Spleen (tissue), 11 donors: Measurements from ENCODE around the gene TBCEL. TPM values are rescaled to one million over a fixed set of nuclear protein-coding genes. Genes with fewer than 3 reads are reported as not detected.

Experiments
- DNase-seq: peaks from one replicate; pipeline ENCODE4 v3.0.0-alpha.2; 2020
- H3K27ac ChIP-seq, 8 donors: fragments of 200-600 bp; sonication (generic) in 7 of 8; 1 replicate in 4 of 8; 2 replicates in 4 of 8; pipeline versions ENCODE4 v1.5.0 to v1.8.0; 2016 to 2021; ENCODE audit warnings: inconsistent platforms in 4 of 8, mild to moderate bottlenecking in 4 of 8, moderate library complexity in 1 of 8
- H3K27me3 ChIP-seq, 7 donors: fragments of 200-600 bp; sonication (generic) in 6 of 7; replicated peaks in 1 of 7; 1 replicate in 4 of 7; 2 replicates in 3 of 7; pipeline versions ENCODE4 v1.5.0 to v1.8.0; 2016 to 2021; ENCODE audit warnings: inconsistent platforms in 3 of 7, mild to moderate bottlenecking in 1 of 7
- H3K36me3 ChIP-seq, 6 donors: fragments of 200-600 bp; sonication (generic) in 5 of 6; 1 replicate in 4 of 6; 2 replicates in 2 of 6; pipeline versions ENCODE4 v1.5.0 to v1.8.0; 2016 to 2021; ENCODE audit warnings: inconsistent platforms in 2 of 6
- H3K4me1 ChIP-seq, 6 donors: fragments of 200-600 bp; sonication (generic) in 5 of 6; 1 replicate in 3 of 6; 2 replicates in 3 of 6; pipeline versions ENCODE4 v1.5.0 to v1.8.0; 2016 to 2021; ENCODE audit warnings: inconsistent platforms in 3 of 6
- H3K4me3 ChIP-seq, 8 donors: fragments of 200-600 bp; sonication (generic) in 7 of 8; 1 replicate in 4 of 8; 2 replicates in 4 of 8; pipeline versions ENCODE4 v1.5.0 to v1.8.0; 2016 to 2021; ENCODE audit warnings: inconsistent platforms in 4 of 8, mild to moderate bottlenecking in 4 of 8, moderate library complexity in 2 of 8
- H3K9me3 ChIP-seq, 8 donors: fragments of 200-600 bp; sonication (generic) in 7 of 8; 1 replicate in 4 of 8; 2 replicates in 4 of 8; pipeline versions ENCODE4 v1.5.0 to v1.8.0; 2016 to 2021; ENCODE audit warnings: inconsistent platforms in 4 of 8
- CTCF ChIP-seq, 11 experiments: fragments of 200-600 bp in 7 of 11; fragments of 450-650 bp in 4 of 11; sonication (generic) in 4 of 11; IDR thresholded peaks in 8 of 11; conservative IDR thresholded peaks in 3 of 11; 1 replicate in 7 of 11; 2 replicates in 4 of 11; pipeline versions ENCODE4 v1.4.0 to v1.8.0; 2016 to 2021; ENCODE audit warnings: antibody characterized with exemption in 11 of 11, inconsistent platforms in 4 of 11, mild to moderate bottlenecking in 1 of 11
- POLR2A ChIP-seq, 3 donors: fragments of 450-650 bp; IDR thresholded peaks; one replicate each; pipeline ENCODE4 v1.5.1; 2017; ENCODE audit warnings: antibody characterized with exemption in 3 of 3, mild to moderate bottlenecking in 1 of 3
- POLR2AphosphoS5 ChIP-seq, 3 donors: sonication (generic); formaldehyde crosslinking; IDR thresholded peaks; one replicate each; pipeline ENCODE4 v1.5.1; 2017; ENCODE audit warnings: antibody characterized with exemption in 3 of 3
- WGBS, 5 donors: extraction: QIAGEN DNeasy Blood & Tissue Kit in 3 of 5; methylation state at CpG; one replicate each; pipeline versions ENCODE4 v1.1.5 to v1.1.7; 2013 to 2018; 5-methylcytosine and 5-hydroxymethylcytosine counted together
- intact Hi-C: fragments of 100-400 bp; cut with DNase I; formaldehyde crosslinking; loops from one replicate; pipeline ENCODE4 v1.15.0; 2023; ENCODE audit warnings: low total_unique reads
- polyA plus RNA-seq, 3 donors: library from polyadenylated mRNA; stranded (reverse); fragments of 200-250 nt; gene quantifications; one replicate each; pipeline ENCODE4 v1.2.1, GENCODE V29; 2013
- total RNA-seq, 7 donors: library from RNA; depleted of rRNA in 3 of 7; stranded (reverse); fragments of >200 nt in 3 of 7; fragmentation: NEBNext Ultra II Directional in 4 of 7; extraction: Animal tissue kit (Norgen Biotek cat#: 25700) in 4 of 7; gene quantifications; one replicate each; pipeline versions ENCODE4 v1.1.0 to v1.2.1, GENCODE V29; 2016 to 2021
- donor health status: healthy with polysubstance abuse.
- donor health status: DM: no; HTN: no; CAD: no; lungs with moderate emphysema.
- donor health status: DM: no; HTN: no; CAD: no.
- donor health status: Bipolar disorder and iron deficiency.
- donor health status: healthy.
- donor health status: DM: no; HTN: no; CAD: no.
- donor health status: DM: yes; HTN: yes; CAD: no.

Gene TBCEL
- total and polyA plus RNA-seq, 10 donors = 3.9 to 49.3 (median 31.6) TPM

- no peaks in the 10 kb centered on the region for H3K9me3 ChIP-seq
- intact Hi-C loops = no loop called here
- H3K27ac ChIP-seq = no peak overlapping the region
- TF ChIP-seq POLR2AphosphoS5 (IDR thresholded peaks at IDR 0.05) (no peak), CTCF (IDR thresholded peaks at IDR 0.05 in 8 of 11, conservative IDR thresholded peaks at IDR 0.05 in 3 of 11) (no peak), POLR2A (IDR thresholded peaks at IDR 0.05) (no peak)
- H3K36me3 ChIP-seq = no peaks in the 10 kb centered on the region
- peaks cover 0 to 36% (median 9%) of the 10 kb centered on the region in 7 donors for H3K27me3 ChIP-seq
- WGBS, 5 donors = 82 to 96% (median 90%) methylated on average over 1 of the region's 1 CpG
- peaks cover 0 to 18% (median 11%) of the 10 kb centered on the region in 6 donors for H3K4me1 ChIP-seq
- no peak for DNase-seq
- no peak overlapping the region for H3K4me3 ChIP-seq
Observed at GRCh38 chr11:120988603-120989002, 35.3 kb upstream of the TBCEL start.

- intact Hi-C loops = no loop called here
- no peak for DNase-seq
- Histone ChIP-seq H3K9me3 (no peaks in the 10 kb centered on the region), H3K4me3 (no peak overlapping the region), H3K4me1 (no peaks in the 10 kb centered on the region), H3K36me3 (no peaks in the 10 kb centered on the region), H3K27me3 (peaks cover 0 to 13% (median 0%) of the 10 kb centered on the region in 7 donors), H3K27ac (no peak overlapping the region)
- WGBS, 5 donors = 88 to 97% (median 94%) methylated on average over 10 of the region's 10 CpGs
- no peak for TF ChIP-seq POLR2AphosphoS5 (IDR thresholded peaks at IDR 0.05)
- no peak for TF ChIP-seq POLR2A (IDR thresholded peaks at IDR 0.05)
- TF ChIP-seq CTCF (IDR thresholded peaks at IDR 0.05 in 8 of 11, conservative IDR thresholded peaks at IDR 0.05 in 3 of 11) = no peak
Observed at GRCh38 chr11:120991830-120992686, 31.8 kb upstream of the TBCEL start.

- no peak for DNase-seq
- peaks cover 0 to 18% (median 0%) of the 10 kb centered on the region in 7 donors for H3K27me3 ChIP-seq
- TF ChIP-seq POLR2AphosphoS5 (IDR thresholded peaks at IDR 0.05) (no peak), CTCF (IDR thresholded peaks at IDR 0.05 in 8 of 11, conservative IDR thresholded peaks at IDR 0.05 in 3 of 11) (no peak), POLR2A (IDR thresholded peaks at IDR 0.05) (no peak)
- intact Hi-C loops = no loop called here
- H3K4me1 ChIP-seq = no peaks in the 10 kb centered on the region
- no peak overlapping the region for H3K4me3 ChIP-seq
- H3K9me3 ChIP-seq = no peaks in the 10 kb centered on the region
- H3K27ac ChIP-seq = no peak overlapping the region
- 5 to 18% (median 13%) methylated on average over 1 of the region's 1 CpG for WGBS, 5 donors
- no peaks in the 10 kb centered on the region for H3K36me3 ChIP-seq
Observed at GRCh38 chr11:120994091-120994859, 29.6 kb upstream of the TBCEL start.

- DNase-seq = no peak
- Histone ChIP-seq H3K4me3 (no peak overlapping the region), H3K27me3 (peaks cover 0 to 25% (median 0%) of the 10 kb centered on the region in 7 donors), H3K9me3 (no peaks in the 10 kb centered on the region), H3K36me3 (no peaks in the 10 kb centered on the region), H3K27ac (no peak overlapping the region), H3K4me1 (no peaks in the 10 kb centered on the region)
- WGBS, 5 donors = 80 to 91% (median 89%) methylated on average over 2 of the region's 2 CpGs
- intact Hi-C loops = no loop called here
- TF ChIP-seq POLR2AphosphoS5 (IDR thresholded peaks at IDR 0.05) = no peak
- no peak for TF ChIP-seq POLR2A (IDR thresholded peaks at IDR 0.05)
- TF ChIP-seq CTCF (IDR thresholded peaks at IDR 0.05 in 8 of 11, conservative IDR thresholded peaks at IDR 0.05 in 3 of 11) = no peak
Observed at GRCh38 chr11:120995184-120995583, 28.7 kb upstream of the TBCEL start.
